ENCODE measurements around the gene ACSL3. TPM values are rescaled to one million over a fixed set of nuclear protein-coding genes. Genes with fewer than 3 reads are reported as not detected.

ACSL3 gene
- total RNA-seq, 1 experiment from 2014 or later = 236 TPM

DNA sequence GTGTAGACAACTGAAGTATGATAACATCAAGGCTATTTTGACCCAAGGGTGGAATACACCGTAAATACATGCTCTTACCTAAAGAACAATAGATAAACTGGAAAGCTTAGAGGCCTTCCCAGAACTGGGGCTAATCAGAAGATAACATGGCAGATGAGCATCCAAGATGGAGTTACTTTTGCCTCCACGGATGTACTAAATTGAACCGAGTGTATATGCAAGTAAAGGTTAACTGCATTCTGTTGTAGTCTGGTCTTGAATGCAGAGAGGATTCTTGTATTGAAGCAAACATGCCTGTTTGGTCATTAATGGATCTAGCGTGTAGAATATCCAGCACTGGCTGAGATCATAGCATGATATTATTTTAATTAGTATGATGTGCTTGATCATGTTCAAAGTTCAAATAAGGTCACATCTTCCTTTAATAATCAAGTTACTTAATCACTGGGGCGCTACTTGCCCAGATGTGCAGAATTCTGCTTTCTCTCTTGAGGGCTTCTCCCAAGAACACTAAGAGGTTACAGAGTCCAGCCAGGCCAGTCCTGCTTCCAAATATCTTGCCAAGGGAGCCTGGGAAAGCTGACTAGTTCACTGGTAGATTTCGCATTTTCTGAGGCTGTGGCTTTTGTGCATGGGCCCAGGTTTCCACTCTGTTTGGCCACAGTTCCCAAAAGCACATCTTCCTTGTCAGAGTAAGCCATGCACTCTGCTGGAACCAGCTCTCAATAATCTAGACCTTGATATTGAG, 37.5 kb upstream of the ACSL3 start:
- no peak overlapping the region for H3K27ac ChIP-seq (ENCODE audit: low read length)
- H4K20me1 ChIP-seq (ENCODE audit: low read length) = no peaks in the 10 kb centered on the region
- TF ChIP-seq EZH2phosphoT487 (IDR thresholded peaks at IDR 0.05; ENCODE audit: borderline replicate concordance, low read length) (no peak), EZH2 (IDR thresholded peaks at IDR 0.05; ENCODE audit: low read length, unreplicated experiment) (no peak)
- TF ChIP-seq, protein P1, sequence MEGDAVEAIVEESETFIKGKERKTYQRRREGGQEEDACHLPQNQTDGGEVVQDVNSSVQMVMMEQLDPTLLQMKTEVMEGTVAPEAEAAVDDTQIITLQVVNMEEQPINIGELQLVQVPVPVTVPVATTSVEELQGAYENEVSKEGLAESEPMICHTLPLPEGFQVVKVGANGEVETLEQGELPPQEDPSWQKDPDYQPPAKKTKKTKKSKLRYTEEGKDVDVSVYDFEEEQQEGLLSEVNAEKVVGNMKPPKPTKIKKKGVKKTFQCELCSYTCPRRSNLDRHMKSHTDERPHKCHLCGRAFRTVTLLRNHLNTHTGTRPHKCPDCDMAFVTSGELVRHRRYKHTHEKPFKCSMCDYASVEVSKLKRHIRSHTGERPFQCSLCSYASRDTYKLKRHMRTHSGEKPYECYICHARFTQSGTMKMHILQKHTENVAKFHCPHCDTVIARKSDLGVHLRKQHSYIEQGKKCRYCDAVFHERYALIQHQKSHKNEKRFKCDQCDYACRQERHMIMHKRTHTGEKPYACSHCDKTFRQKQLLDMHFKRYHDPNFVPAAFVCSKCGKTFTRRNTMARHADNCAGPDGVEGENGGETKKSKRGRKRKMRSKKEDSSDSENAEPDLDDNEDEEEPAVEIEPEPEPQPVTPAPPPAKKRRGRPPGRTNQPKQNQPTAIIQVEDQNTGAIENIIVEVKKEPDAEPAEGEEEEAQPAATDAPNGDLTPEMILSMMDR (conservative IDR thresholded peaks at IDR 0.05; ENCODE audit: low read depth, low read length) = no peak
- H3K79me2 ChIP-seq (ENCODE audit: low read length) = no peaks in the 10 kb centered on the region
- no peaks in the 10 kb centered on the region for H3K27me3 ChIP-seq (ENCODE audit: low read length)
- H3F3A ChIP-seq (ENCODE audit: low read length, unreplicated experiment) = no peaks in the 10 kb centered on the region
- ATAC-seq = no peak
- H3K9me3 ChIP-seq (ENCODE audit: low read length) = no peaks in the 10 kb centered on the region
- ChIA-PET POLR2A (ENCODE audit: unreplicated experiment) (no interaction called here), CTCF (no interaction called here)
- H3K4me2 ChIP-seq (ENCODE audit: low read length) = no peak overlapping the region
- no peak overlapping the region for H2AFZ ChIP-seq (ENCODE audit: low read length)
- no peak overlapping the region for H3K4me3 ChIP-seq (ENCODE audit: low read length)
- BruUV-seq (replicated peaks) = no TSS peak
- no peaks in the 10 kb centered on the region for H3K9me2 ChIP-seq (replicated peaks; ENCODE audit: low read length)
- intact Hi-C loops (cut with micrococcal nuclease) = no loop called here
- no peak overlapping the region for H3K9ac ChIP-seq (ENCODE audit: low read length)
- no peak for DNase-seq
- H3K36me3 ChIP-seq (ENCODE audit: low read depth, low read length) = no peaks in the 10 kb centered on the region
- peaks cover 8% of the 10 kb centered on the region for H3K4me1 ChIP-seq (ENCODE audit: insufficient read depth, low read length)

DNA sequence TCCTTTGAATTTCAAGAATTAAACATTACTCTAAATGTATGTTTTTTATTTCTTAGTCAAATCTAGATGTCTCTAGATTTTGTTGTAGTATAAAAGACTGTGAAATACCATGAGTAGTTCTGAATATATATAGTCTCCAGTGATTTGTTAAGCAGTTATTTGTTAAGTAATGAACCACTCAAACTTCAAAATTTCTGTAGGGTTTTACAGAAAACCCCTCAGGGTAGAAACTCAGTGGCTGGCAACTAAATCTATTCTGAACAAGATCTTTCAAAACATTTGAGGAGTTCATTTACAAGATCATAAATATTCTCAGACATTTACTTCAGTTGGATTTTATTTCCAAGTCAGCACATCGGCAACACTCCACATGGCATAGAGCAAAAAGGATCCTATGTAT, 35.8 kb upstream of the ACSL3 start:
- H3K4me3 ChIP-seq (ENCODE audit: low read length) = no peak overlapping the region
- no peaks in the 10 kb centered on the region for H3K4me1 ChIP-seq (ENCODE audit: insufficient read depth, low read length)
- BruUV-seq (replicated peaks) = no TSS peak
- H3K27ac ChIP-seq (ENCODE audit: low read length) = no peak overlapping the region
- no peaks in the 10 kb centered on the region for H3K36me3 ChIP-seq (ENCODE audit: low read depth, low read length)
- no peaks in the 10 kb centered on the region for H3K9me2 ChIP-seq (replicated peaks; ENCODE audit: low read length)
- TF ChIP-seq, protein P1 (conservative IDR thresholded peaks at IDR 0.05; ENCODE audit: low read depth, low read length) = no peak
- no peak overlapping the region for H3K4me2 ChIP-seq (ENCODE audit: low read length)
- no peak overlapping the region for H3K9ac ChIP-seq (ENCODE audit: low read length)
- H3K79me2 ChIP-seq (ENCODE audit: low read length) = no peaks in the 10 kb centered on the region
- no peak overlapping the region for H2AFZ ChIP-seq (ENCODE audit: low read length)
- POLR2A ChIA-PET (ENCODE audit: unreplicated experiment) = interaction anchor here (0.5 kb wide), 1 partner anchor 18 kb away, joined by 3 read pairs; no protein-coding TSS in a partner anchor
- no peaks in the 10 kb centered on the region for H3K9me3 ChIP-seq (ENCODE audit: low read length)
- no peaks in the 10 kb centered on the region for H4K20me1 ChIP-seq (ENCODE audit: low read length)
- no peak for ATAC-seq
- H3F3A ChIP-seq (ENCODE audit: low read length, unreplicated experiment) = no peaks in the 10 kb centered on the region
- intact Hi-C loops (cut with micrococcal nuclease) = no loop called here
- CTCF ChIA-PET = no interaction called here
- no peak for DNase-seq
- H3K27me3 ChIP-seq (ENCODE audit: low read length) = no peaks in the 10 kb centered on the region

DNA sequence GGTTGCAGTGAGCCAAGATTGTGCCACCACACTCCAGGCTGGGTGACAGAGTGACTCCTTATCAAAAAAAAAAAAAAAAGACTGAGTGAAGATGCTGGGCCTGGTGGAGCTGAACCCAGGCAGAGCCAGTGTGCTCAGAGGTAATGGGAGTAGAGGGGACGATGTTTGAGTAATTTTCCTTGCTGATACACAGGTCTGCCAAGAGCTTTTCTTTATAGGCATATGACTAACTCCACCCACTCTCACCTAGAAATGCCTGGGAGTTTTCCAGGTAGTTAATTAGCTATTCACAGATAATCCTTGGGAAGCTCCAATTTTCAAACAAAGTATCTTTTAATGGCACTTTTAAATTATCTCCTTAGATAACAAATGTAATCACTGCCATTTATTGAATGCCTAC, 33.4 kb upstream of the ACSL3 start:
- BruUV-seq (replicated peaks) = no TSS peak
- Histone ChIP-seq H4K20me1 (ENCODE audit: low read length) (no peaks in the 10 kb centered on the region), H3K4me3 (ENCODE audit: low read length) (no peak overlapping the region), H3K4me2 (ENCODE audit: low read length) (no peak overlapping the region), H3K9me2 (replicated peaks; ENCODE audit: low read length) (no peaks in the 10 kb centered on the region), H3K4me1 (ENCODE audit: insufficient read depth, low read length) (no peaks in the 10 kb centered on the region), H3K27me3 (ENCODE audit: low read length) (no peaks in the 10 kb centered on the region), H3K9ac (ENCODE audit: low read length) (no peak overlapping the region), H3K9me3 (ENCODE audit: low read length) (no peaks in the 10 kb centered on the region), H3K27ac (ENCODE audit: low read length) (no peak overlapping the region), H3K36me3 (ENCODE audit: low read depth, low read length) (no peaks in the 10 kb centered on the region), H3F3A (ENCODE audit: low read length, unreplicated experiment) (no peaks in the 10 kb centered on the region), H3K79me2 (ENCODE audit: low read length) (no peaks in the 10 kb centered on the region), H2AFZ (ENCODE audit: low read length) (no peak overlapping the region)
- ATAC-seq (peak; percentile 56), DNase-seq (peak; percentile 39)
- ChIA-PET POLR2A (ENCODE audit: unreplicated experiment) (no interaction called here), CTCF (no interaction called here)
- intact Hi-C loops (cut with micrococcal nuclease) = no loop called here
- TF ChIP-seq EZH2 (IDR thresholded peaks at IDR 0.05; ENCODE audit: low read length, unreplicated experiment) (no peak), EZH2phosphoT487 (IDR thresholded peaks at IDR 0.05; ENCODE audit: borderline replicate concordance, low read length) (no peak)
- TF ChIP-seq, protein P1 (conservative IDR thresholded peaks at IDR 0.05; ENCODE audit: low read depth, low read length) = no peak
